NCI-H1417 (cell line): Measurements from ENCODE around the gene YLPM1.

Source experiments
- DNase-seq, 3 experiments: peaks; one replicate each; lab custom pipeline; 2025; lab: John Stamatoyannopoulos, UW

YLPM1 gene

GRCh38 chr14:74793506-74794155 lies 30.5 kb downstream of the YLPM1 start:
- no peak for DNase-seq

DNA sequence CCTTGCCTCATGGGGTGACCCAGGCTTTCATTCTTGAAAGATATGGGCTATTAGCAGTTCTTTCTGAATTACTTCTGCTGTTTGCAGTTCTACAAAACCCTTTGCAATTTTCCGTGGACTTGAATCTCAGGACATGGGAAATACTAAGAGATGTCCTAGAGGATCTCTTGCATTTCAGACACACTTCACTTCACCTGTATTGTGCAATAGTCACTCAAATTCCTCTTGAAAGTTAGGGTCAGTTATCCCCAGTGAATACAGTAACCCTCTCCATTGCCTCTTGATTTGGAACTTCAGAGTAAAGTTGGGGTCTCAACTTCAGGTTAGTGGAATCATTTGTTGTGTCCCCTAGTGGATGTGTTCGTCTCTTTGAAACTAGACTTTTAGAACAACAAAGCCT lies 31.8 kb downstream of the YLPM1 start:
- DNase-seq, result no peak

DNA sequence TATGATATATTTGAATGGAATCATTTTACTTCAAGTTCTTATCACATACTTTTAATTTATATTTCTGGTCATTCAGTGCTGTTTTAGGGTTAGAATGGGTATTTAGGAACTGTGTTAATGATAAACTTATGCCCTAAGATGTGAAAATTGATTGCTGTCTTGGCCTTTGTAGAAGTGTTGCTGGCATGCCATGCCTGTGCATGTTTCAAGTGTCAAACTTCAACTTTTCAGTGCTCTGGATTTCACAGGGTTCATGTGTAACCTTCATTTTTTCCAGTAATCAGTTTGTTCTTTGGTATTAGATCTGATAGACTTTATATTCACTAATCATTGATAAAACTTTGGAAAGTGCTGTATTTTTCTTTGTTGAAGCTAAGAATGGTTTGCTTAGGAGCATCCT lies 36.6 kb downstream of the YLPM1 start:
- DNase-seq, result no peak

- DNase-seq, result no peak
These were observed 37.7 kb downstream of the YLPM1 start for GRCh38 chr14:74800780-74801179.

DNA sequence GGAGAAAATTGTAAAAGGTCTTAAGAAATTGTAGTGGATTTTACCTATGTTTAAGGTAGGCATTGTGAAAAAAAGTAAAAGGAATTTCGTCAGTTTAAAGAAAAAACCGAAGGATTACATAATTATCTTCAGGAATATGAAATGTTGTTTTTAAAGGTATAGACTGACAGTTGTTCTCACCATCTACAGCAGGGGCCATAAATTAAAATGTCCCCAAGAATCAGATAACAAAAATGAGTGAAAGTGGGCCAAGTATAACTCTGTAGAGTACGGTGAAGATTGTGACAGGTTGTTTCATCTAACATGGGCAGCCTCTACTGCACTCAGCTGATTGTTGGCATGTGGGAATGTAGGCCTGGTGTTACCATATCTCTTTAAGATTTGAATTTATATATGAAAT lies 38.3 kb downstream of the YLPM1 start:
- DNase-seq, result no peak

DNA sequence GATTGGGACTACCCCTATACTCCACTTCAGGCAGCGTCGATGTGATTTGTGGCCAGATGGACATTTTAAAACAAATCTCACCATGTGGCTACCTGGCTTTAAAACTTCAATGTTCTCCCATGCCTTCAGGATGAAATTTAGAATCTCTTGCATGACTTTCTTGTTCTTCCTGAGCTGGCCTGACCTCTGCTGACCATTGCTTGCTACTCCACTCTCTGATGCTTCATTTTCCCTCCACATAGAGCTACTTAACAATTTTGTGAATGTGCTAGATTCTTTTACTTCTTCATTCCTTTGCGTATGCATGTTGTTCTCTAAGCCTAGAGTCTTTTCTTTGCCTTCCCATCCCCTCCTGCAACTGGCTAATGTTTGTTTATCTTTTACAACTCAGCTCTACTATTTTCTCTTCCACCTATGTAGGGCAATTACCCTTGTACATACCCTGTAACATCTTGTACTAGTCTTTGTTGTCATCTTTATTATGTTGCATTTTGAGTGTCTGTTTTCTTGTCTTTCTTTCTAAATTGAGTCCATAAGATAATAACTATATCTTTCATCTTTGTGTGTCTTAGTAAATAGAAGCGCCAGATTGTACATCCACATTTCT lies 41.2 kb downstream of the YLPM1 start:
- peak in 2 of 3 experiments; percentile 5 to 16 for DNase-seq

DNA sequence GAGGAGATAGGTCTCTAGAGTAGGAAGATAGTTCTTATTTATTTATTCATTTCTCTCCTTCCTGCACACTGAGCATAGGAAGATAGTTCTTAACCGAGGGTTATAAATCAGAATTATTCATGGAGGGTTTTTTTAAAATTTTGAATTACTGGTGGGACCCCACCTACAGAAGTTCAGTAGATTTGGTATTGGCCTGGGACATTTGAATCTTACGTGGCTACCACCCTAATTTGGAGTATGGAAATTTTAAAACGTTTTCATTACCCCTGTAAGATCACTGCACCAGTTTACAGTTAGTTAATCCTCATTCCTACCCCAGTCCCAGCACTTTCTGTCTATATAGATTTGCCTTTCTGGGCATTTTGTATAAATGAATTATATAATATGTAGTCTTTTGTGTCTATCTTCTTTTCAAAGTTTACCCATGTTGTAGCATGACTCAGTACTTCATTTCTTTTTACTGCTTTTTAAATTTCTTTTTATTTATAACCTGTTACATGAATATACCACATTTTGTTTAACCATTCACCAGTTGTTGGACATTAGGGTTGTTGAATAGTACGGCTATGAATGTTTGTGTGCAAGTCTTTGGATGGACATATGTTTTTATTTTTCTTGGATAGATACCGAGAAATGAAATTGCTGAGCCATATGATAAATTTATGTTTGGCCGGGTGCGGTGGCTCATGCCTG lies 44.9 kb downstream of the YLPM1 start:
- DNase-seq, result no peak

DNA sequence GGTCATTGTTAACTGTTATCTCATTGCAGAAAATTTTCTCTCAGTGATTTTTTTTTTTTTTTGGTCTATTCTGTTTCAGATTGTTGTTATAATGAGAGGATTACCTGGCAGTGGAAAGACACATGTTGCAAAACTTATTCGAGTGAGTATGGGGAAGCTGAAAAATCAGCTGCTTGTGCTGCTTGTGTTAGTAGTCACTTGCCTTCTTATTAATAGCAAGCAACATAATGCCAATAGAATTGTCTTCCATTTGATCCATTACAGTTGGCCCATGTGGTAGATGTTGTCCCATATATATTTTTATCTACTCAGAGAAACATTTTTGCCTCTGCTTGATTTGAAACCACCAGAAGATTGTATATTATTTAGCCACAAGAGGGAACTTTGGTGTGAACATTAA lies 53.0 kb downstream of the YLPM1 start:
- no peak for DNase-seq

DNA sequence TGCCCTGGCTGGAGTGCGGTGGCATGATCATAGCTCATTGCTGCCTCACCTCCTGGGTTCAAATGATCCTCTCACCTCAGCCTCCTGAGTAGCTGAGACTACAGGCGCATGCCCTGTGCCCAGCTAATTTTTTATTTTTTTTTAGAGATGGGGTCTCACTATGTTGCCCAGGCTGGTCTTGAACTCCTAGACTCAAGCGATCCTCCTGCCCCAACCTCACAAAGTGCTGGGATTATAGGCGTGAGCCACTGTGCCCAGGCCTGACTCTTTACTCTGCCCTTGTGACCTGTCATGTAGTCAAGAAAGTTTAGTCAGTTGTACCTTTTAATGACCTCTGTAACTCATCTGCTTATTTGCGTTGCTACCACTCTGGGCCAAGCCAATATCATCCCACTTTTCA lies 57.2 kb downstream of the YLPM1 start:
- DNase-seq, result no peak

GRCh38 chr14:74821267-74821915 lies 58.3 kb downstream of the YLPM1 start:
- DNase-seq, result no peak

- no peak for DNase-seq
These were observed 61.9 kb downstream of the YLPM1 start for GRCh38 chr14:74824997-74825396.

GRCh38 chr14:74826574-74826973 lies 63.5 kb downstream of the YLPM1 start:
- peak in 1 of 3 experiments; percentile 23 for DNase-seq

DNA sequence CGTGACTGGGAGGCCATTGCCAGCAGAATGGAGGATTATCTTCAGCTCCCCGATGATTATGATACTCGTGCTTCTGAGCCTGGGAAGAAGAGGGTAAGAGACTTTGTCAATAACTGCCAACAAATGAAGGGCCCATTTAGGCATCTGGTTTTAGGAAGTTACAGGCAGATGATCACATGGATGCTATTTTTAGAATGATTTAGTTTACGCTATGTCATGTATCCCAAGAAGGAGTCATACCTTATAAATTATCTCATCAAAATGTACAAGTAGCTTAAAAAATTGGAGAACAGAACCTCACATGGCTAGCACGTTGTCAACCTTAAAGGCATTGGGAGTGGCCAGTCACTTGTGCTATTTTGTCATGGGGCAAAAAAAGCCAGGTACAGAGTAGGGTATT lies 66.1 kb downstream of the YLPM1 start:
- no peak for DNase-seq

DNA sequence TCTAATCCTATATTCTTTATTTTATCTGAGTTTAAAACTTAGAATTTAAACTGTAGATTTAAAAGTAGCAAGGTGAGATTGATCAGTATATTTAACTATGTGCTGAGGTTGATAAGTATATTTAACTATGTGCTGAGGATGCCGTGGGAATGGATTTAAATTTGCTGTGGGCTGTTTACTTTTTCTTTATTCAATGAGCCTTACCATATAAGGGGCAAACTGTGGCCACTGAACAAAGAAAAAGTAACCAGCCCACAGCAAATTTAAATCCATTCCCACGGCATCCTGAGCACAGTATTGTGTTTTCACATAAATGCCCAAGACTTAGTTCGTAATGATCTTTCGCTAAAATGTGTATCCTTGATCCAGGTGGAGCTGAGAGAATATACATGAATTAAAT lies 69.7 kb downstream of the YLPM1 start:
- no peak for DNase-seq

DNA sequence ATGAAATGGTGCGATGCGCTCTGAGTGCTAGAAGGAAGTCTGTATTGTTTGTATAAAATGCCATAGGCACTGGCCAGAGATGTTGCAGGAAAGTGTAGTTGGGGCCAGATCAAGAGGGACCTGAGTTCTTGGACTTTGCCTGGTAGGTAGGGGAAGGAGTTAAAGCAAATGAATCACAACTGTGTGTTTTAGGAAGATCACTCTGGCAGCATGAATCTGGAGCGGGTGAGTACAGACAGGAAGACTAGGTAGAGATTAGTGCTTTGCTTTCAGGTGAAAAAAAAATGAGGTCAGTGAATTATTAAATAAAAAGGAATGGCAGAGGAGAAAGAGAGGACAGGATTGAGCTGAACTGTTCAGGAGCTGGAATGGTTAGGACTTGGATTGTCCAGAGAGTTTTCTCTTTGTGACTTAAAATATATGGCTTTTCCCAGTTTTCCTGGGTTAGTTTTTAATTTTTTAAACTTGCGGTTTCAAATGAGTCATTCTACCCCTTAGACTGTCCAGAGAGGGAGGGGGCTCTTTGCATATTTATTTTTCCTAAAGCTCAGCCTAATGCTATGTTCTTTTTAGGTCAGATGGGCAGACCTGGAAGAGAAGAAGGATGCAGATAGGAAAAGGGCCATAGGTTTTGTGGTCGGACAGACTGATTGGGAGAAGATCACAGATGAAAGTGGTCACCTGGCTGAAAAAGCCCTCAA lies 71.7 kb downstream of the YLPM1 start:
- DNase-seq, result no peak

GRCh38 chr14:74835645-74836250 lies 72.6 kb downstream of the YLPM1 start:
- no peak for DNase-seq

- DNase-seq, result no peak
These were observed 73.3 kb downstream of the YLPM1 start for GRCh38 chr14:74836251-74836960.

DNA sequence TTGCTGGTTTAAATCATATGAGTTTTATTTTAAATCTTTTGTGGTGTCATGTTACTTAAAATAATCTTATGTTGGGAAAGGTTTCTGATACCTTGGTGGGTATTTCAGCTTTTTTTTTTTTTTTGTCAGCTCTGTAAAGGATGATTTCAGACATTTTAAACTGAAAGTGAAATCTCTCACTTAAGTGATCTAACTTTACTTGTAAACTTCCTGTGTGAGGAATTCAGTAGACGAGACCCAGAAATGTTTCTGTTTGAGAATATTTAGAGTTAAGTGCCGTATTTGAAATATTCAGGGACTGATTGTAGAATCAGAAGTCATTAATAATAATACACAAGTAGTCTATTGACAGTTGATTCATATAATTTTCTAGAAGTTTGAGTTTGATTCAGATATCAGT lies 75.0 kb downstream of the YLPM1 start:
- DNase-seq, result no peak

DNA sequence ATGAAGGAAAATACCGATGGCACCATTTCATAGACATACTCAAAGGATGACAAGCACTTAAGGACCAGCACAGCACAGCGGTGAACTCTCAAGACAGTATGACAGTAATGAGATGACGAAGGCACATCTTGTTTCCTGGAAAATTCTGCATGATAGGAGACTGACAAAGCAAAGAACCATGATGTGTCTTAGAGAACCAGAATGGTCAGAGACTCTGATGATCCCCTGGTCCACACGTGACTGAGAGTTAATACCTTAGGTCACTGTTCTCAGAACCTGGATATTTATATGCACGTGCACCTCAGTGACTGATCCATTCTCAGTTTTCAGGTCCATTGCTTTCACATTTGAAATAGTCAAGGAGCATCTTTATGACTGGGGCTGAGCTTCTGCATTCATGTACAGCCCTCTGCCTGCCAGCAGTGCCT lies 77.5 kb downstream of the YLPM1 start:
- DNase-seq, result no peak

DNA sequence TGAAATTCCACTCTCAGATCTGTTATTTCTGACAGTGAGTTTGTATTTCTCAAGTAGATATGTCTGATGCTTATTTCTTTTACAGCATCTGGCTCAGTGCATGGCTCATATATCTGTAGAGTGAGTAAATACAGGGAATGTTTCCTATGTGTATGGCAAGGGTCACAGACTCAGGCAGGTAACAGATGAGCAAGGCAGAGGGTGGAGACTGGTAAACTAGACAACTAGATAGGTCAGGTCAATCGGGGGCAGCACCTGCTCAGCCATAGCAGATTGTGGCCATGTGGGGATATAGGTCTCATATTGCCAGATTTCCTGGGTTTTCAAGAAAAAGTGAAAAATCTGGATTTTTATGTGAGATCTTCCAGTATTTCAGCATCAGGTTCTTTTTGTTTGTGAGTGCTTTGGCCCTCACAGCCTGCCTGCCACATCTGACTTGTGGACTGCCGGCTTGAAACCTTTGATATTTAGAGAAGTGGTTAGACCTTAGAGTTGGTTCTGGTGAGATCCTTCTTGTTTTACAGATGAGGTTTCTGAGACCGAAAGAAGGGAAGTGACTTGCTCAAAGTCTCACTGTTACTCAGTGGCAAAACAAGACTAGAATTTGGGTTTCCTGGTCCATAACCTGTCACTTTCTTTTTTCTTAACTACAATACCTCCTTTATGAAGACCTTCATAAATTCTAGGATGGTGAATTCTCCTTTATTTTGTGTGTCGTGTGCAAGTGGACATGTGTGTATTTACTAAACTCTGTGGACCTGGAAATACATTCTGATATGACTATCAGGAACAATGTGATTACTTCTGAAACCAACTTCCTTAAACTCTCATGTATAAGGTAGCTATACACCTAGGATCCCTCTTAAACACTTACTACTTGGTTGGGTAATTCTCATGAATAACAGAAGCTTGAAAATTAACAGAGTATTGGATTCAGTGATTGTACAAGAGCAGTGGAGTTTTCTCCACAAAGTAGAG lies 78.4 kb downstream of the YLPM1 start:
- no peak for DNase-seq
